ENCODE results near the gene LXN. TPM values are rescaled to one million over a fixed set of nuclear protein-coding genes. Genes with fewer than 3 reads are reported as not detected.
"Not testable (repeated sequence)": the region's sequence is repeated elsewhere in the genome, so short reads cannot be mapped to it uniquely, and the experiment has no call there.

Gene LXN
- 10 to 100 TPM; 27.5 to 32.8 (median 29.6) TPM for polyA plus RNA-seq (ENCODE audit: insufficient read length in 4 of 4)

- peak; percentile 72 to 74 (median 73) for DNase-seq (ENCODE audit: low read depth in 4 of 4, low spot score in 3 of 4)
Measured at GRCh38 chr3:158672215-158673176, at the start of gene LXN. LXN (minus strand) TSS chr3:158672648; CDS start chr3:158672478, 170 bp downstream.

DNA sequence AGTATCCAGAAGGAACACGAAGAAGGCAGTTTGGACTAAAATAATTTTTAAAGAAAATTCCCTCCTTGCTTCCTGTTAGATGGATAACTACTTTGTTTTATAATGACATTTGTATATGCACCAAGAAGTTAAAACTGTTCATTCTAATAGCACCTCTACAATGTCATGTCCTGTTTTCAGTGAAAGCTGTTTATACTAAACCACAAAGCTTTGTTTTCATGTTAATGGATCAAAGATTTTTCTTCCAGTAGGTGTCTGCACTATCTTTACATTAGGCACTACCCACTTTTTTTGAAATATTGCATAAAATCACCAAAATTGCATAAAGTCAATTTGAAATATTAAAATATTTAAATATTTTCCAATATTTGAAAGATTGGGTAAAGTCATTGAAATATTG lies 49.7 kb upstream of the LXN start:
- DNase-seq (ENCODE audit: low read depth in 4 of 4, low spot score in 3 of 4), result no peak

GRCh38 chr3:158718490-158719170 lies 46.2 kb upstream of the LXN start:
- DNase-seq (ENCODE audit: low read depth in 4 of 4, low spot score in 3 of 4), result no peak

DNA sequence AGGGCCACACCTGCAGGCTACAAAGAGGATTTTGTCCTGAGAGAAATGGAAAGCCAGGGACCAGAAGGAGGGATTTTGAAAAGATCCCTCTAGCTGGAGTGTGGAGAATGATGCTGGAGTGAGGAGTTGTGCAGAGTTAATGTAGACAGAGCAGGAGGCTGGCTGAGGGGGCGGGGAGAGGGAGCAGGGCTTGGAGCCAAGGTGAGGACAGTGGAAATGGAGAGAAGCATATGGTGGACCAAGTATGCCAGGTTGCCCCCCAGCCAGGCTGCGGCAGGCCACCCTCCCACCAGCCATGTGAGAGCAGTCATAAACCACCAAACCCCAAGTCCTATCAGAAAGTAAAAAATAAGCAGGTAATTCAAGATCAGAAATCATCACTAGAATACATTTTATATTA lies 45.1 kb upstream of the LXN start:
- DNase-seq (ENCODE audit: low read depth in 4 of 4, low spot score in 3 of 4), result no peak

DNA sequence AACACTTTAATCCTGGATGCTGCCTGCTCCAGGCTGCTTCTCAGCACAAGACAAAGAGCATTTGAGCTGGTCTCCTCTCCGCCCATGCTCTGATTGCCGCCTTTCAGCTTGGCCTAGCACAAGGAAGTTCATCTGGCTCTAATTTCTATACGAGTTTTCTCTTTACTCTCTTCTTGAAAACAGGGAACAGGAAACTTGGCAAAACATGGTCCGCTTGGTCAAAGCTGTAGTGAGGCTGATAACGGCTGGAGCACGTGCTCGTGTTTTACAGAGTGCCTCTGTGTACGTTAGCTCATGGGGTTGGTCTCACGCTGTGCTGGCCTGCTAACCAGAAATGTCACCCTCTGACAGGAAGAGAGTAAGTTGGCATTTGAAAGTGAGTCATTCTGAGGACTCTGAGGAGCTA lies 40.6 kb upstream of the LXN start:
- no peak for DNase-seq (ENCODE audit: low read depth in 4 of 4, low spot score in 3 of 4)

GRCh38 chr3:158712443-158712842 lies 40.0 kb upstream of the LXN start:
- DNase-seq (ENCODE audit: low read depth in 4 of 4, low spot score in 3 of 4), result no peak

DNA sequence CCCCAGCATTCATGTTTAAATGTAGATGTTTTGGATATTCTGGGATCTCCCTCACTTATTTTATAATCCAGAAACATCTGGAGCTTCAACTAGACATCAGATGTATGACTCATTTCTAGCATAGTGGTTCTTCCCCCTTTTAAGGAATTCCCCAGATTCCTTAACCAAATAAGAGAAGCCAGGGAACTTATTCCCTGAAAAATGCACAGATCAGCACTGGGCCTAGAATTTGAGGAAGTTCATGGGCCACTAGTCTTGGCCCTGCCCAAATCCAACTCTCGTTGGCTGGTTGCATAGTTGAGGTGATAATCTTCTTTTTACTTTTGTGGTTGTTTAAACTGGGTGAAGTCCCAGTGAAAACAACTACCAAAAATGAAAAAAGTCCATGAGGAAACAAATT lies 39.4 kb upstream of the LXN start:
- no peak for DNase-seq (ENCODE audit: low read depth in 4 of 4, low spot score in 3 of 4)

DNA sequence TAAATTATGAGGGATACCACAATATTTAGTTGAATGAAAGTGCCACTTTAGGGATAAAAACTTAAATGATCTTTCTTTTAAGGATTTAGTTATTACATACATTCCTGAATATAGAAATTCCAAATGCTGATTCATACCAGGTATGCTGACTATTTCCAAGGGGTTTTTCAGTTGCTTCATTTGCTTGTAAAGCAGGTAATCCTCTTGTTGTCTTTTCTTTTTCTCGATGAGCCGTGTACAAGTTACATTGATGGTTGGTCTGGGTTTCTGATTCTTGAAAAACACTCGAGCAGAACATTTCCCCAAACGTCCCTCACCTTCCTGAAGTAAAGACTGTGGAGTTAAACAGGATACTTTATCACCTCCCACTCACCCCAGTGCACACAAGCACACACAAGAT lies 38.2 kb upstream of the LXN start:
- no peak for DNase-seq (ENCODE audit: low read depth in 4 of 4, low spot score in 3 of 4)

GRCh38 chr3:158709666-158710083 lies 37.2 kb upstream of the LXN start:
- no peak for DNase-seq (ENCODE audit: low read depth in 4 of 4, low spot score in 3 of 4)

- no peak for DNase-seq (ENCODE audit: low read depth in 4 of 4, low spot score in 3 of 4)
Measured at GRCh38 chr3:158703566-158703965, 31.1 kb upstream of the LXN start.

GRCh38 chr3:158702815-158703481 lies 30.5 kb upstream of the LXN start:
- no peak for DNase-seq (ENCODE audit: low read depth in 4 of 4, low spot score in 3 of 4)

GRCh38 chr3:158701420-158702065 lies 29.1 kb upstream of the LXN start:
- DNase-seq (ENCODE audit: low read depth in 4 of 4, low spot score in 3 of 4), result no peak

- no peak for DNase-seq (ENCODE audit: low read depth in 4 of 4, low spot score in 3 of 4)
Measured at GRCh38 chr3:158700559-158700958, 28.1 kb upstream of the LXN start.

- DNase-seq (ENCODE audit: low read depth in 4 of 4, low spot score in 3 of 4), result no peak
Measured at GRCh38 chr3:158696618-158697017, 24.2 kb upstream of the LXN start.

DNA sequence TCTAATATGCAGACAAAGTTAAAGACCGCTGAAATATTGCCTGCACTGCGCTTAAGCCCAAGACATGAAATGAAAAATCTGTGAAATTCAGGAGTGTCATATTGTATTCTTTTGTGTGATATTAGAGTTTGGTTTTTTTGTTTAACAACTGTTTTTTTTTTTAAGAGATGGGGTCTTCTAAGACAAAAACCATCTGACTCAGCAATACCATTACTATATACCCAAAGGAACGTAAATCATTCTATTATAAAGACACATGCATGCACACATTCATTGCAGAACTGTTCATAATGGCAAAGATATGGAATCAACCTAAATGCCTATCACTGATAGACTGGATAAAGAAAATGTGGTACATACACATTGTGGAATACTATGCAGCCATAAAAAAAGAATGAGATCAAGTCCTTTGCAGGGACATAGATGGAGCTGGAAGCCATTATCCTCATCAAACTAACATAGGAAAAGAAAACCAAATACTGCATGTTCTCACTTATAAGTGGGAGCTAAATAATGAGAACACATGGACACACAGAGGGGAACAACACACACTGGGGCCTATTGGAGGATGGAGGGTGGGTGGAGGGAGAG lies 21.5 kb upstream of the LXN start:
- not testable (repeated sequence) for DNase-seq (ENCODE audit: low read depth in 4 of 4, low spot score in 3 of 4)

- DNase-seq (ENCODE audit: low read depth in 4 of 4, low spot score in 3 of 4), result no peak
Measured at GRCh38 chr3:158685159-158685558, 12.7 kb upstream of the LXN start.

- DNase-seq (ENCODE audit: low read depth in 4 of 4, low spot score in 3 of 4), result no peak
Measured at GRCh38 chr3:158683230-158683962, 10.9 kb upstream of the LXN start.

GRCh38 chr3:158680861-158681260 lies 8.4 kb upstream of the LXN start:
- DNase-seq (ENCODE audit: low read depth in 4 of 4, low spot score in 3 of 4), result no peak

DNA sequence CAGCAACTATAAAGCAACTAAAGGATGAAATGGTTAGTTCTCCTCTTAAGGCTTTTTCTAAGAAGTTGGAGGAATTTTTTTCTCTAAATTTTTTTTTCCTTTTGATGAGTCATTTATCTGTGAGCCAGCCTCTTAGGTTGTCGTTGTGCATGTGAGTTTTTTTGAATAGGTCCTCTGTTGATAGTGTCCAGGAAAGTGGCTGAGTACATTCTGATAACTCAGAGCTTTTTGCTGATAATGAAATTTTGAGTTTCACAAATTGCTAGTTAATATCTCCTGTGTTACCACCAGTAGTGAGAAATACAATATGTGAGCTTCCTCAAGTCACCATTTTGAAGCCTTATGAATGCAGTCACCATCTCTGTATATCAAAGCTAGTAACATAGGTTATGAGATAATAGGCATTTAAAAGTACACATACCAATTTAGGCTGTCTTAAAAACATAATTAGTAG lies 7.1 kb upstream of the LXN start:
- DNase-seq (ENCODE audit: low read depth in 4 of 4, low spot score in 3 of 4), result no peak

DNA sequence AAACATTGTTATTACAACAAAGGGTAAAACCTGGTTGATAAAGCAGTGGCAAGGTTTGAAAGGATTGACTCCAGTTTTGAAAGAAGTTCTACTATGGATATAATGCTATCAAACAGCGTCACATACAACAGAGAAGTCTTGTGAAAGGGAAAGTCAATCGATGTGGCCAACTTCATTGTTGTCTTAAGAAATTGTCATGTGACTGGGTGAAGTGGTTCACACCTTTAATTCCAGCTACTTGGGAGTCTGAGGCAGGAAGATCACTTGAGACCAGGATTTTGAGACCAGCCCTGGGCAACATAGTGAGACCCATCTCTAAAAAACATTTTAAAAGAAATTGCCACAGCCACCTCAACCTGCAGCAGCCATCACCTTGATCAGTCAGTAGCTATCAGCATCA lies 6.2 kb upstream of the LXN start:
- no peak for DNase-seq (ENCODE audit: low read depth in 4 of 4, low spot score in 3 of 4)

Data from left renal pelvis (tissue), 4 donors.